Measurements from ENCODE around the gene DRC1.
"Not testable (repeated sequence)": the region's sequence is repeated elsewhere in the genome, so short reads cannot be mapped to it uniquely, and the experiment has no call there.

DRC1 gene

GRCh38 chr2:26463244-26464192, 61.8 kb downstream of the DRC1 start:
- DNase-seq (ENCODE audit: low read depth) = no peak

GRCh38 chr2:26464390-26465265, 62.9 kb downstream of the DRC1 start:
- no peak for DNase-seq (ENCODE audit: low read depth)

GRCh38 chr2:26465266-26465925, 63.7 kb downstream of the DRC1 start:
- DNase-seq (ENCODE audit: low read depth) = no peak

GRCh38 chr2:26465981-26466471, 64.3 kb downstream of the DRC1 start:
- DNase-seq (ENCODE audit: low read depth) = no peak

- no peak for DNase-seq (ENCODE audit: low read depth)
Observed at GRCh38 chr2:26466662-26467310, 65.1 kb downstream of the DRC1 start.

GRCh38 chr2:26468544-26468943, 66.8 kb downstream of the DRC1 start:
- DNase-seq (ENCODE audit: low read depth) = not testable (repeated sequence)

GRCh38 chr2:26469092-26469710, 67.5 kb downstream of the DRC1 start:
- peak; percentile 47 for DNase-seq (ENCODE audit: low read depth)

- no peak for DNase-seq (ENCODE audit: low read depth)
Observed at GRCh38 chr2:26469955-26470354, 68.2 kb downstream of the DRC1 start.

GRCh38 chr2:26470601-26471260, 69.0 kb downstream of the DRC1 start:
- DNase-seq (ENCODE audit: low read depth) = no peak

GRCh38 chr2:26471289-26471688, 69.6 kb downstream of the DRC1 start:
- DNase-seq (ENCODE audit: low read depth) = no peak

- no peak for DNase-seq (ENCODE audit: low read depth)
Observed at GRCh38 chr2:26471766-26472706, 70.3 kb downstream of the DRC1 start.

- no peak for DNase-seq (ENCODE audit: low read depth)
Observed at GRCh38 chr2:26472821-26473655, 71.3 kb downstream of the DRC1 start.

- no peak for DNase-seq (ENCODE audit: low read depth)
Observed at GRCh38 chr2:26473796-26474195, 72.1 kb downstream of the DRC1 start.

- no peak for DNase-seq (ENCODE audit: low read depth)
Observed at GRCh38 chr2:26474261-26474785, 72.6 kb downstream of the DRC1 start.

- DNase-seq (ENCODE audit: low read depth) = no peak
Observed at GRCh38 chr2:26475037-26475436, 73.3 kb downstream of the DRC1 start.

GRCh38 chr2:26475832-26476501, 74.2 kb downstream of the DRC1 start:
- no peak for DNase-seq (ENCODE audit: low read depth)

- no peak for DNase-seq (ENCODE audit: low read depth)
Observed at GRCh38 chr2:26477126-26477910, 75.6 kb downstream of the DRC1 start.

Data from stimulated activated CD8-positive, alpha-beta memory T cell treated with anti-CD3 and anti-CD28 coated beads, Interleukin-4, amount 100 ng/mL, for 24 hours (primary cell).